Ishikawa (cell line): ENCODE results near the gene GALK1.

ENCODE experiments used
- RAD21 ChIP-seq: IDR thresholded peaks from 2 replicates; pipeline ENCODE4 v1.6.1; 2012; ENCODE audit warnings: low read depth
- TEAD4 ChIP-seq: IDR thresholded peaks from 2 replicates; pipeline ENCODE4 v1.6.1; 2012
- TF ChIP-seq, protein P1 (sequence below): IDR thresholded peaks from 2 replicates; pipeline ENCODE4 v1.6.1; 2012; ENCODE audit warnings: low read depth, mild to moderate bottlenecking
- TF ChIP-seq, protein P2 (sequence below): IDR thresholded peaks from 2 replicates; pipeline ENCODE4 v1.6.1; 2012
- TF ChIP-seq, protein P3 (sequence below): IDR thresholded peaks from 2 replicates; pipeline ENCODE4 v1.6.1; 2012

DNA sequence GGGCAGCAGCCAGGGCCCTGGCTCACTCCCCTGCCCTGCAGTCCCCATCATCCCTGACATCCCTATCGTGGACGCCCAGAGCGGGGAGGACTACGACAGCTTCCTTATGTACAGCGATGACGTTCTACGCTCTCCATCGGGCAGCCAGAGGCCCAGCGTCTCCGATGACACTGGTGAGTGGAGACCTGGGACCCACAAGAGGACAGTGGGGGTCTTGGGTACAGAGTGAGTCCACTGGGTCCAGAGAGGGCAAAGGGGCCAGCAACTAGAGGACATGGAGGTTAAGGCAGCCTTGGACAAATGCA is 12.6 kb downstream of the GALK1 start:
- TF ChIP-seq, protein P1, sequence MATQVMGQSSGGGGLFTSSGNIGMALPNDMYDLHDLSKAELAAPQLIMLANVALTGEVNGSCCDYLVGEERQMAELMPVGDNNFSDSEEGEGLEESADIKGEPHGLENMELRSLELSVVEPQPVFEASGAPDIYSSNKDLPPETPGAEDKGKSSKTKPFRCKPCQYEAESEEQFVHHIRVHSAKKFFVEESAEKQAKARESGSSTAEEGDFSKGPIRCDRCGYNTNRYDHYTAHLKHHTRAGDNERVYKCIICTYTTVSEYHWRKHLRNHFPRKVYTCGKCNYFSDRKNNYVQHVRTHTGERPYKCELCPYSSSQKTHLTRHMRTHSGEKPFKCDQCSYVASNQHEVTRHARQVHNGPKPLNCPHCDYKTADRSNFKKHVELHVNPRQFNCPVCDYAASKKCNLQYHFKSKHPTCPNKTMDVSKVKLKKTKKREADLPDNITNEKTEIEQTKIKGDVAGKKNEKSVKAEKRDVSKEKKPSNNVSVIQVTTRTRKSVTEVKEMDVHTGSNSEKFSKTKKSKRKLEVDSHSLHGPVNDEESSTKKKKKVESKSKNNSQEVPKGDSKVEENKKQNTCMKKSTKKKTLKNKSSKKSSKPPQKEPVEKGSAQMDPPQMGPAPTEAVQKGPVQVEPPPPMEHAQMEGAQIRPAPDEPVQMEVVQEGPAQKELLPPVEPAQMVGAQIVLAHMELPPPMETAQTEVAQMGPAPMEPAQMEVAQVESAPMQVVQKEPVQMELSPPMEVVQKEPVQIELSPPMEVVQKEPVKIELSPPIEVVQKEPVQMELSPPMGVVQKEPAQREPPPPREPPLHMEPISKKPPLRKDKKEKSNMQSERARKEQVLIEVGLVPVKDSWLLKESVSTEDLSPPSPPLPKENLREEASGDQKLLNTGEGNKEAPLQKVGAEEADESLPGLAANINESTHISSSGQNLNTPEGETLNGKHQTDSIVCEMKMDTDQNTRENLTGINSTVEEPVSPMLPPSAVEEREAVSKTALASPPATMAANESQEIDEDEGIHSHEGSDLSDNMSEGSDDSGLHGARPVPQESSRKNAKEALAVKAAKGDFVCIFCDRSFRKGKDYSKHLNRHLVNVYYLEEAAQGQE, result no peak
- TF ChIP-seq, protein P2, sequence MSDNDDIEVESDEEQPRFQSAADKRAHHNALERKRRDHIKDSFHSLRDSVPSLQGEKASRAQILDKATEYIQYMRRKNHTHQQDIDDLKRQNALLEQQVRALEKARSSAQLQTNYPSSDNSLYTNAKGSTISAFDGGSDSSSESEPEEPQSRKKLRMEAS, result no peak
- TF ChIP-seq, protein P3, sequence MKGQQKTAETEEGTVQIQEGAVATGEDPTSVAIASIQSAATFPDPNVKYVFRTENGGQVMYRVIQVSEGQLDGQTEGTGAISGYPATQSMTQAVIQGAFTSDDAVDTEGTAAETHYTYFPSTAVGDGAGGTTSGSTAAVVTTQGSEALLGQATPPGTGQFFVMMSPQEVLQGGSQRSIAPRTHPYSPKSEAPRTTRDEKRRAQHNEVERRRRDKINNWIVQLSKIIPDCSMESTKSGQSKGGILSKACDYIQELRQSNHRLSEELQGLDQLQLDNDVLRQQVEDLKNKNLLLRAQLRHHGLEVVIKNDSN, result no peak
- TF ChIP-seq RAD21 (no peak), TEAD4 (no peak)
